GM21723 (cell line): ENCODE data around the gene CEP55.
"Not testable (repeated sequence)": the region's sequence is repeated elsewhere in the genome, so short reads cannot be mapped to it uniquely, and the experiment has no call there.

Experiments used
- ATAC-seq: cut with Tn5 transposase; IDR thresholded peaks from one replicate; pipeline ENCODE4 v1.9.1; 2021; ENCODE audit warnings: mild to moderate bottlenecking, moderate library complexity; ENCODE audit not compliant: unreplicated experiment

Gene CEP55

GRCh38 chr10:93505075-93505474 is 8.7 kb downstream of the CEP55 start:
- no peak for ATAC-seq

GRCh38 chr10:93509816-93510215 is 13.4 kb downstream of the CEP55 start:
- no peak for ATAC-seq

- ATAC-seq = no peak
Observed at GRCh38 chr10:93512565-93512964, 16.2 kb downstream of the CEP55 start.

- ATAC-seq = no peak
Observed at GRCh38 chr10:93513091-93513490, 16.7 kb downstream of the CEP55 start.

GRCh38 chr10:93514521-93514920 is 18.1 kb downstream of the CEP55 start:
- no peak for ATAC-seq

GRCh38 chr10:93515071-93516005 is 18.9 kb downstream of the CEP55 start:
- no peak for ATAC-seq

GRCh38 chr10:93516006-93516380 is 19.6 kb downstream of the CEP55 start:
- ATAC-seq = no peak

- no peak for ATAC-seq
Observed at GRCh38 chr10:93518531-93518930, 22.1 kb downstream of the CEP55 start.

GRCh38 chr10:93535293-93535692 is 38.9 kb downstream of the CEP55 start:
- no peak for ATAC-seq

- ATAC-seq = not testable (repeated sequence)
Observed at GRCh38 chr10:93540871-93541270, 44.5 kb downstream of the CEP55 start.

GRCh38 chr10:93541402-93542357 is 45.3 kb downstream of the CEP55 start:
- no peak for ATAC-seq

GRCh38 chr10:93542358-93542791 is 46.0 kb downstream of the CEP55 start:
- no peak for ATAC-seq

GRCh38 chr10:93546995-93547394 is 50.6 kb downstream of the CEP55 start:
- ATAC-seq = not testable (repeated sequence)

- ATAC-seq = no peak
Observed at GRCh38 chr10:93547522-93547921, 51.1 kb downstream of the CEP55 start.

GRCh38 chr10:93548376-93549071 is 52.1 kb downstream of the CEP55 start:
- ATAC-seq = no peak

- no peak for ATAC-seq
Observed at GRCh38 chr10:93550606-93551005, 54.2 kb downstream of the CEP55 start.

GRCh38 chr10:93552780-93553179 is 56.4 kb downstream of the CEP55 start:
- no peak for ATAC-seq

GRCh38 chr10:93553482-93554315 is 57.3 kb downstream of the CEP55 start:
- ATAC-seq = no peak

- ATAC-seq = no peak
Observed at GRCh38 chr10:93554316-93554663, 57.9 kb downstream of the CEP55 start.

GRCh38 chr10:93554760-93555432 is 58.5 kb downstream of the CEP55 start:
- ATAC-seq = no peak
